ENCODE data around the gene ZFHX3.
"Not testable (repeated sequence)": the region's sequence is repeated elsewhere in the genome, so short reads cannot be mapped to it uniquely, and the experiment has no call there.

- TF ChIP-seq CTCF (conservative IDR thresholded peaks at IDR 0.05 in 1 of 2, IDR thresholded peaks at IDR 0.05 in 1 of 2; ENCODE audit: low read depth in 1 of 2, low read length in 2 of 2); EZH2 (IDR thresholded peaks at IDR 0.05; ENCODE audit: low read length, missing control alignments): not testable (repeated sequence)
These were observed 38.2 kb downstream of the ZFHX3 start for GRCh38 chr16:73009710-73010109.

All from fibroblast of lung (primary cell).